ENCODE measurements around the gene TMEM178B.

- TF ChIP-seq CTCF (IDR thresholded peaks at IDR 0.05; ENCODE audit: poor library complexity, severe bottlenecking): no peak
- TF ChIP-seq SMC3 (conservative IDR thresholded peaks at IDR 0.05; ENCODE audit: poor library complexity): no peak
- TF ChIP-seq RAD21 (conservative IDR thresholded peaks at IDR 0.05): no peak
- TF ChIP-seq EZH2 (IDR thresholded peaks at IDR 0.05; ENCODE audit: borderline replicate concordance, insufficient read depth, low read length, poor library complexity, severe bottlenecking): no peak
- TF ChIP-seq EP300 (conservative IDR thresholded peaks at IDR 0.05; ENCODE audit: poor library complexity, severe bottlenecking): no peak
- TF ChIP-seq TAF1 (IDR thresholded peaks at IDR 0.05; ENCODE audit: low read depth): no peak
- no peak for TF ChIP-seq POLR2AphosphoS5 (IDR thresholded peaks at IDR 0.05)
- no peak for TF ChIP-seq MXI1 (conservative IDR thresholded peaks at IDR 0.05; ENCODE audit: poor library complexity, severe bottlenecking)
Observed at GRCh38 chr7:141203586-141203985, 129.7 kb downstream of the TMEM178B start.

Data from neural cell (in vitro differentiated cells).